Calu3 (cell line): ENCODE measurements around the gene CUL3. TPM values are rescaled to one million over a fixed set of nuclear protein-coding genes. Genes with fewer than 3 reads are reported as not detected.

Source experiments
- BruUV-seq: library from RNA; stranded (reverse); fragments of 400-500 nt; replicated peaks from 2 replicates; lab custom pipeline; 2021; lab: Mats Ljungman, UMichigan
- CTCF ChIA-PET: fragments of 300-600 bp; sonication (Branson Sonifier 250); formaldehyde crosslinking; loops from one replicate; lab custom pipeline; 2022; ENCODE audit warnings: antibody characterized with exemption; lab: Charles Lee
- DNase-seq: peaks from one replicate; pipeline ENCODE4 v3.0.0; 2022
- H3K27ac Mint-ChIP-seq: one replicate; pipeline ENCODE4 v1.8.0; 2022; ENCODE audit warnings: mixed read lengths; ENCODE audit not compliant: unreplicated experiment
- H3K27me3 Mint-ChIP-seq: one replicate; pipeline ENCODE4 v1.8.0; 2022; ENCODE audit warnings: mixed read lengths; ENCODE audit not compliant: unreplicated experiment
- H3K36me3 Mint-ChIP-seq: one replicate; pipeline ENCODE4 v1.8.0; 2022; ENCODE audit warnings: mild to moderate bottlenecking, moderate library complexity, mixed read lengths; ENCODE audit not compliant: insufficient read depth, unreplicated experiment
- H3K4me1 Mint-ChIP-seq: one replicate; pipeline ENCODE4 v1.8.0; 2022; ENCODE audit warnings: mild to moderate bottlenecking, low read depth, mixed read lengths; ENCODE audit not compliant: unreplicated experiment
- H3K4me3 Mint-ChIP-seq: one replicate; pipeline ENCODE4 v1.8.0; 2022; ENCODE audit warnings: mild to moderate bottlenecking, low read depth, moderate library complexity, mixed read lengths; ENCODE audit not compliant: unreplicated experiment
- H3K9me3 Mint-ChIP-seq: one replicate; pipeline ENCODE4 v1.8.0; 2022; ENCODE audit warnings: low read depth, mixed read lengths; ENCODE audit not compliant: unreplicated experiment
- CTCF ChIP-seq: fragments of 200-600 bp; IDR thresholded peaks from one replicate; pipeline ENCODE4 v1.8.0; 2022; ENCODE audit warnings: antibody characterized with exemption; ENCODE audit not compliant: unreplicated experiment
- intact Hi-C: fragments of 100-400 bp; cut with micrococcal nuclease; formaldehyde crosslinking; loops from one replicate; pipeline ENCODE4 v1.10.0; 2022; ENCODE audit not compliant: unreplicated experiment
- total RNA-seq: library from RNA; stranded (reverse); gene quantifications from 2 replicates; pipeline ENCODE4 v1.2.3, GENCODE V29; 2022

CUL3 gene
- total RNA-seq, 1 experiment from 2014 or later: 89.3 TPM

- no peak overlapping the region for H3K27ac Mint-ChIP-seq
- no peaks in the 10 kb centered on the region for H3K9me3 Mint-ChIP-seq
- TF ChIP-seq CTCF: no peak
- DNase-seq: no peak
- intact Hi-C loops: no loop called here
- no peaks in the 10 kb centered on the region for H3K36me3 Mint-ChIP-seq
- H3K4me1 Mint-ChIP-seq: no peaks in the 10 kb centered on the region
- H3K27me3 Mint-ChIP-seq: no peaks in the 10 kb centered on the region
- BruUV-seq: no TSS peak
- no peak overlapping the region for H3K4me3 Mint-ChIP-seq
- CTCF ChIA-PET: interaction anchor here (0.6 kb wide), 1 partner anchor 65 kb away, joined by 4 read pairs; no protein-coding TSS in a partner anchor
These were observed 118.8 kb downstream of the CUL3 start for GRCh38 chr2:224466304-224466895.

GRCh38 chr2:224461391-224461790, 123.8 kb downstream of the CUL3 start:
- CTCF ChIA-PET: no interaction called here
- Mint-ChIP-seq H3K27ac (no peak overlapping the region), H3K9me3 (peaks cover 3% of the 10 kb centered on the region), H3K4me3 (no peak overlapping the region), H3K4me1 (no peaks in the 10 kb centered on the region), H3K36me3 (no peaks in the 10 kb centered on the region), H3K27me3 (no peaks in the 10 kb centered on the region)
- TF ChIP-seq CTCF: no peak
- no TSS peak for BruUV-seq
- no peak for DNase-seq
- intact Hi-C loops: no loop called here

- intact Hi-C loops: no loop called here
- Mint-ChIP-seq H3K4me1 (no peaks in the 10 kb centered on the region), H3K27ac (no peak overlapping the region), H3K4me3 (no peak overlapping the region), H3K9me3 (peaks cover 4% of the 10 kb centered on the region), H3K27me3 (no peaks in the 10 kb centered on the region), H3K36me3 (no peaks in the 10 kb centered on the region)
- no peak for TF ChIP-seq CTCF
- CTCF ChIA-PET: no interaction called here
- no TSS peak for BruUV-seq
- DNase-seq: no peak
These were observed 127.6 kb downstream of the CUL3 start for GRCh38 chr2:224457408-224458096.

- no peak for DNase-seq
- no peak for TF ChIP-seq CTCF
- CTCF ChIA-PET: no interaction called here
- H3K9me3 Mint-ChIP-seq: peaks cover 4% of the 10 kb centered on the region
- intact Hi-C loops: no loop called here
- H3K27ac Mint-ChIP-seq: no peak overlapping the region
- no peaks in the 10 kb centered on the region for H3K27me3 Mint-ChIP-seq
- no peaks in the 10 kb centered on the region for H3K4me1 Mint-ChIP-seq
- no peaks in the 10 kb centered on the region for H3K36me3 Mint-ChIP-seq
- H3K4me3 Mint-ChIP-seq: no peak overlapping the region
- no TSS peak for BruUV-seq
These were observed 131.3 kb downstream of the CUL3 start for GRCh38 chr2:224453892-224454291.
